MM.1S (cell line): Measurements from ENCODE around the gene PRR35.

Source experiments
- EZH2 ChIP-seq: fragments of 300-600 bp; sonication (generic); optimal IDR thresholded peaks from 2 replicates; pipeline ENCODE3; 2017; ENCODE audit warnings: low read depth, mild to moderate bottlenecking, antibody characterized with exemption, low read length, mixed read lengths
- TF ChIP-seq, protein P1 (sequence below): fragments of 300-600 bp; sonication (generic); IDR thresholded peaks from 2 replicates; pipeline ENCODE4 v1.5.1; 2016; ENCODE audit warnings: antibody characterized with exemption, low read length, mixed read lengths

DNA sequence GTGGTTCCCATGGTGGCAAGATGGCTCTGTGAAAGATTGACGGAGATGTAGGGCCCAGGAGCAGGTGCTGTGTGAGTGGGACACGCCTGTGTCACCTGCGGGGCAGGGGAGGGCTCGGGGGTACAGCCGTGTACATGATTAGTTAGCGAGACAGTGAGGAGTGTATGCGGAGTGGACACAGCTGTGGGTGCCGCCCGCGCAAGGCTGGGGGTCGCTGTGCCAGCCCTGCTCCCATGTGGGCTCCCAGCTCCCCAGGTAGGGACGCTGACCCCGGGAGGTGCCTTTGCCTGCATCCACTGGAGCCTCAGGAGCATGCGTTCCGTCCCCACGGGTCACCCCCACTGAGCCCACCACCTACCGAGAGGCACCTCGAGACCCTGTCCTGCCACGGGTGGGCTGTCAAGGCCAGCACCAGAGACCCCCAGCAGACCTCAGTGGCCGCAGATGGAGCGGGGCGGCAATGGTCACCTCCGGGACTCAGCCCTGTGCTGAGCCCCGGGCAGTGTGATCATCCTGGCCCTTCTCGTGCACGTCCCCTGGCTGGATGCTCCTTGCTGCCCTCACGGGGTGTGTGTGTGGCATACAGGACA, 25.2 kb upstream of the PRR35 start:
- TF ChIP-seq, protein P1, sequence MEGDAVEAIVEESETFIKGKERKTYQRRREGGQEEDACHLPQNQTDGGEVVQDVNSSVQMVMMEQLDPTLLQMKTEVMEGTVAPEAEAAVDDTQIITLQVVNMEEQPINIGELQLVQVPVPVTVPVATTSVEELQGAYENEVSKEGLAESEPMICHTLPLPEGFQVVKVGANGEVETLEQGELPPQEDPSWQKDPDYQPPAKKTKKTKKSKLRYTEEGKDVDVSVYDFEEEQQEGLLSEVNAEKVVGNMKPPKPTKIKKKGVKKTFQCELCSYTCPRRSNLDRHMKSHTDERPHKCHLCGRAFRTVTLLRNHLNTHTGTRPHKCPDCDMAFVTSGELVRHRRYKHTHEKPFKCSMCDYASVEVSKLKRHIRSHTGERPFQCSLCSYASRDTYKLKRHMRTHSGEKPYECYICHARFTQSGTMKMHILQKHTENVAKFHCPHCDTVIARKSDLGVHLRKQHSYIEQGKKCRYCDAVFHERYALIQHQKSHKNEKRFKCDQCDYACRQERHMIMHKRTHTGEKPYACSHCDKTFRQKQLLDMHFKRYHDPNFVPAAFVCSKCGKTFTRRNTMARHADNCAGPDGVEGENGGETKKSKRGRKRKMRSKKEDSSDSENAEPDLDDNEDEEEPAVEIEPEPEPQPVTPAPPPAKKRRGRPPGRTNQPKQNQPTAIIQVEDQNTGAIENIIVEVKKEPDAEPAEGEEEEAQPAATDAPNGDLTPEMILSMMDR, result no peak
- TF ChIP-seq EZH2, result no peak
